NCI-H82 treated with DMSO at 0.1 percent for 48 hours (cell line): ENCODE measurements around the gene GRM4.
"Not testable (repeated sequence)": the region's sequence is repeated elsewhere in the genome, so short reads cannot be mapped to it uniquely, and the experiment has no call there.

Source experiments
- DNase-seq: peaks from one replicate; lab custom pipeline; 2025; ENCODE audit not compliant: unreplicated experiment; lab: John Stamatoyannopoulos, UW

Gene GRM4

GRCh38 chr6:34047913-34048867 lies 97.7 kb downstream of the GRM4 start:
- DNase-seq, result no peak

GRCh38 chr6:34046617-34047016 lies 99.3 kb downstream of the GRM4 start:
- no peak for DNase-seq

- DNase-seq, result no peak
Observed at GRCh38 chr6:34045771-34046170, 100.1 kb downstream of the GRM4 start.

DNA sequence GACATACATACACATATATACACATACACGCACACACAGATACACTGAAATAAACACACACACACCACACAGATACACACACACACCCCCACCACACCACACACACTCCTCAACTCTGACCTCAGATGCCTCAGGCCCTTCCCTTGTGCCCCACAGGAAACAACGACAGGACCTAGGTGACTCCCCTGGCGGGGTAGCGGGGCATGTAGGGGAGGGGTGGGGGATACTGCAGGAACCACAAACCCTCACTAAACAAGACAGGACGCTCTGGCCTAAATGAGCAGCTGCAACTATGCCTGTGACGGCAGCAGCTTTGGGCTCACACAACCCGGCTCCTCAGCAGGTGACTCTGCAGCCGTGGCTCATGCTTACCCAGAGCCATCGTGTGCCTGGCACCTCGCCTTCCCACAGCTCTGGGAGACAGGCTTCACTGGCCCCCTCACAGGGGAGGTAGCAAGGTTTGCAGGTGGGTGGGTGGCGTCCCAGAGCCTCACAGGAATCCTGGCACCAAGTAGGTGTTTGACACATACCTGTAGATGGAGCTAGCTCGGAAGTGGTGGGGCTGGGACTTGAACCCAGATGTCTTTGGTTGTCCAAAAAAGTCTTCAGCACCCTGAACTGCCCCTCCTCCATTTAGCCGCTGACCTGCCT lies 100.8 kb downstream of the GRM4 start:
- no peak for DNase-seq

DNA sequence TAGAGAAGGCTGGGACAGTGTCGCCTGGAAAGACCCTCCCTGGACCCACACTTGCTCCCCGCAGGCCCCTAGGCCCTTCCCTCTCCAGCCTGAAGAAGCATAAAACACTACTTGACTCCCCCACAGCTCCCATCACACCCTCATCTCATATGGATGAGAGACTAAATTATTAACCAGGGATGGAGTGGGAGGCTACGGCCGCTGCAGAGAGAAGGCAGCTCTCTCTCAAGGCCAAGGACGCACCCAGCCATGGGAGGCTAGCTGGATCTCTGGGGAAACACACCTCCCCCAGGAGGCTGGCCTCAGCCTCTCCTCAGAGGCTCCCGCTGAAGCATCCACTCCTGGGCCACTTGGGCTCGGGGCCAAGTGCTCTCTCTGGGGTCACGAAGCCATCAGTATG lies 102.5 kb downstream of the GRM4 start:
- DNase-seq, result no peak

GRCh38 chr6:34041998-34042397 lies 103.9 kb downstream of the GRM4 start:
- not testable (repeated sequence) for DNase-seq

DNA sequence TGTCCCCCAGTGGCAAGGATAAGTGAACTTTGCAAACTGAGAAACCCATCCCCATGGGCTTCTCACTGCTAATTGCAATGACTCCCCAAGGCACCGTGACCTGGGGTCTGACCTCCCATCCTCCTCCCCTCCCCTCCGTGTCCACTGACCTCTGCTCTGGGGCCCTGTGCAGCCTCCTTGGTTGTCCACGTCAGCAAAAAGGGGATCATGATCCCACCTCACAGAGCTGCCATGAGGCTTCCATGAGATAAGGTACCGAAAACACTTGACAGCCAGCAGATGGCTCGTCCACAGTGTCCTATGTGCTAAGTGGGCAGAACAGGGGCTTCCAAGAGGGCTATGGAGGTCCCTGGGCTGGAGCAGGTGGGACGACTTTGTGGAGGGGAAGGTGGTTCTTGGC lies 104.5 kb downstream of the GRM4 start:
- no peak for DNase-seq

DNA sequence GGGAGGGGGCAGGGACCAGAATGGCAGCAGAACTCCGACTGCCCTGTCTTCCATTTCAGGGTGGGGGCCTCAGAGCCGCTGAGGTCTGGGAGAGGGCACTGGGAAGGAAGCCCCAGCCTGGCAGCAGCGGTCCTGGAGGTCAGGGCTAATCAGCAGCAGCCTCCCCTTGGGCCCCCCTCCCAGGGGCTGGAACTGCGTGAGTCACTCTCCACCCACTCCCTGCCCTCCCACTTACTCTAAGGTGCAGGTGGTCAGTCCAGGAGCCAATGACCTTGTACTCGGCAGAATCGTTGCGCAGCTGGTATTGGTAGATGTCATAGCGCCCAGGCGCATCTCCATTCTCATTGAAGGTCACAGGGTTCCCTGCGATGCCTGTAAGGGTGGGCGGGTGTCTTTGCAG lies 105.9 kb downstream of the GRM4 start:
- DNase-seq, result no peak

GRCh38 chr6:34037151-34037550 lies 108.7 kb downstream of the GRM4 start:
- DNase-seq, result no peak

DNA sequence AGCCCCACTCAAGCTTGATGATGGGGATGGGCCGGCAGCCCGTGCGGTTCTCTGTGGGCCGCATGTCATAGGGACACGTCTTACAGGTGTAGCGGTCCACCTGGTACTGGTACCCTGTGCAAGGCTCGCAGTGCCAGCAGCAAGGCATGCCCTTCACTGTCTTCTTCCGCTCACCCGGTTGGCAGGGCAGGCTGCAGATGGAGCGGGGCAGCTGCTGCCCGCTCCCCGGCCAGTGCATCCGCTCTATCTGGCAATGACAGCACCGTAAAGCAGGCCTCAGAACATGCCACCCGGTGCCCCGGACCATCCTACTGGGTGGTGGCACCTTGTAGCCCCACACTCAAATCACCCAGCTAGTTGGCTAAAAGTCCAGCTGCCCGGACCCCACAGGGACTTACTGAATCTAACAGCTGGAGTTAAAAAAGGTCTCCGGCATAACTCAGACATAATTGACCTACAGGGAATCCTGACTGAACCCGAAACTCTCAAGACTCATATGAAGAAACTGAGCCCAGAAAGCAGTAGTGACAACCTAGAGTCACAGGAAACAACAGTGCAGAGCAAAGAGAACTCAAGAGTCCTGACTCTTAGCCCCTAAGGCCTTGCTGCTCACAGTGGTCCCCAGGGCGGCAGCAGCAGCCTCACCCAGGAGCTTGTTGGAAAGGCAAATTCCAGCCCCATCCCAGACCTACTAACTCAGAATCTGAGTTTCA lies 109.4 kb downstream of the GRM4 start:
- no peak for DNase-seq

GRCh38 chr6:34035704-34036356 lies 110.1 kb downstream of the GRM4 start:
- DNase-seq, result no peak

- no peak for DNase-seq
Observed at GRCh38 chr6:34035161-34035560, 110.7 kb downstream of the GRM4 start.

GRCh38 chr6:34032856-34033255 lies 113.0 kb downstream of the GRM4 start:
- no peak for DNase-seq

DNA sequence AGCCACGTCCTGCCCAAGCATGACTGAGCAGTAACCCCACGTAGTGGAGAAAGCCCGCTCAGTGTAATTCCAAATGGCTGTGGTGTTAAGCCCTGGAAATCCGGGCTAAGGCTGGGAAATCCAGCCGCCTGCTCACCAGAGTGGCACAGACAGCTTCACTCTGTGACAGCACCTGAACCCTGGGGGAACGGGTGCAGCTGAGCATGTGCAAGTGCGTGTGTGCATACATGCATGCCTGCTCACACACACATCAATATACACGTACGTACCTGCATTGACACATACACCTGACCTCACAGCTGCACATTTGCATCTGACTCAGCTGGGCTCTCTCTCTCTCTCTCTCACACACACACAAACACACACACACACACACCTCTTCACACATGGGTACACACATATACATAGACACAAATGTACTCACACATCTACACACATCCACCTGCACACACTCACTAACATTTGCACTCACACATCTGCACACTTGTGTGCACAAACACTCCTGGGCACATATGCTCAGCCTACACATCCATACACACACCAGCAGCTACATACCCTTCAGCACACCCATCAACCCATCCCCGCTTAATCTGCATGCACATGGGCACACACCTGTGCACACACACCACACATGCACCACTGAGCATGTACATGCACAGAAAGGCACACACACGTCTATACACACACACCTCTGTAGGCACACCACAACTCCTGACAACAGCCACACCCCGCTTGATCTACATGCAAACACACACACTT lies 114.1 kb downstream of the GRM4 start:
- peak; percentile 64 for DNase-seq

DNA sequence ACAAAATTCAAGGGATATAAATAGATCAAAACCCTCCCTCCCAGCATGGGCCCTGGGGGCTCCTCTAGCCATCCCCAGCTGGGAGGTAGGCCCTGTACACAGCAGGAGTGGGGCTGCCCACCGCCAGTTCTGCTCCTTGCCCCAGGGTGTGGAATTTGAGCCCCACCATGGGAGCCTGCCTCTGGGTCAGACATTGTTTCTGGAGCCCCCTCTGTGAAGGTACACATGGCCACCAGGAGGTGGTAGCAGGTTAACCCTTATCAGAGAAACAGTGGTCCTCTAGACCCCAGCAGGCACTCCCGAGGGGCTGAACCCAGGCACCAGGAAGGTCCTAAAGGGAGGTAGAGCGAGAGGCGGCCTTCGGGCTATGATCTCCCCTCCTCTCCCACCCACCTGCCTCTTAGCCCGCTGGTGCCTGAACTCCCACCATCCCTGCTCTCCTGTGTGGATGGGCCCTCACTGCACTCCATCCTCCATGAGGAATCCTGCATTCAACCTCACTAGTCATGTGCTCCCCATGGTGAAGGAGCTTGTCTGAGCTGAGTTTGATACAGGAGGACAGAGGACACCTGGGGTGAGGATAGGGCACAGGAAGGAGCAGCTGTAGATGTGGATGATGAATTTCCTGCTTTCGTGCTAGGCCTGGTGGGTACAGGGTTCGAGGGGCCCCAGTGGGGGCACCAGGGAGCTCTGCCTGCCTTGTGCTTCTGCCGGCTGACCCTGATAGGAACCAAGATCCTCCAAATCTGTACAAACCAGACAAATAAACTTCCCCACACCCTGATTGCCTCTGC lies 114.9 kb downstream of the GRM4 start:
- no peak for DNase-seq

DNA sequence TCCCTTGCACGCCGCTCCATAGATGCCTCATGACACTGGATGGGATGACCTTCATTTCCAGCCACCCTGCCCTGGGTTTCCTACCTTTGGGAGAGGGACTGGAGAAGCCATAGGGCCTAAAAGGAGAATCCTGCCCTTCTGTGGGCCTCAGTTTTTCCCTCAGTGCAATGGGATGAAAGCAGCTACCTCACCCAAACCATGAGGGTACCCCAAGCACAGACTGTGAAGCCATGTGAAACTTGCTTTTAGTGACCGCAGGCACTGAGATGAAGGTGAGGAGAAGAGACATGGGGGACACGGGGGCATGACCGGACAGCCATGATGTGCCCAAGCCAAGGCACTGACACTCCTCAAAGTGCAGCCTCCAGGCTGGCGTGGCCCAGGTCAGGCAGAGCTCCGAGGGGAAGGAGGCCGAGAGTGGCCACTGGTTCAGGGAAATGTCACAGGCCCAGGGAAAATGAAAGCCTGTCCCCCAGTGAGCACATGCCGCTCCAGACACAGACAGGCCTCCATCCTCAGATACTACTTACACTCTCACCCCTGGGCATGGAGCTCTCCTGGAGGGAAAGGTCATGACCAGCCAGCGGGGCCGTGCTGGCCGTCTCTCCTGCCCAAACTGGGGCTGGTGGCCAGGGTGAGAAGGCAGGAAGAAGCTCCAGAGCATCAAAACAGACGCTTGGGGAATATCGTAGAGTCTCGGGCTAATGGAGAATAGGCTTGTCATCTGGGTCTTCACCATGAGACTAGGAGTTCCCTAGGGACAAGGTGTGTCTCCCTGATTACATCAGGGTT lies 116.2 kb downstream of the GRM4 start:
- DNase-seq, result no peak

- peak; percentile 88 for DNase-seq
Observed at GRCh38 chr6:34028691-34029360, 117.1 kb downstream of the GRM4 start.

- no peak for DNase-seq
Observed at GRCh38 chr6:34027939-34028441, 117.9 kb downstream of the GRM4 start.
